Measurements from ENCODE around the gene JAKMIP2.
"Not testable (repeated sequence)": the region's sequence is repeated elsewhere in the genome, so short reads cannot be mapped to it uniquely, and the experiment has no call there.

Gene JAKMIP2

GRCh38 chr5:147782110-147783028, at the start of gene JAKMIP2:
Gene JAKMIP2 (minus strand): TSS chr5:147782728. CDS start chr5:147671806, 110,922 bp downstream.
- DNase-seq: peak; percentile 95

- no peak for DNase-seq
Observed at GRCh38 chr5:147831465-147831864, 48.9 kb upstream of the JAKMIP2 start, which contains the start of gene SPINK1. Gene SPINK1 (minus strand): TSS chr5:147831671. CDS start chr5:147831577, 94 bp downstream.

- no peak for DNase-seq
Observed at GRCh38 chr5:147830035-147830434, 47.5 kb upstream of the JAKMIP2 start.

- not testable (repeated sequence) for DNase-seq
Observed at GRCh38 chr5:147827017-147827416, 44.5 kb upstream of the JAKMIP2 start.

GRCh38 chr5:147826361-147826760, 43.8 kb upstream of the JAKMIP2 start:
- DNase-seq: no peak

- DNase-seq: peak; percentile 48
Observed at GRCh38 chr5:147822686-147823491, 40.4 kb upstream of the JAKMIP2 start.

- not testable (repeated sequence) for DNase-seq
Observed at GRCh38 chr5:147822222-147822621, 39.7 kb upstream of the JAKMIP2 start.

- no peak for DNase-seq
Observed at GRCh38 chr5:147821766-147822165, 39.2 kb upstream of the JAKMIP2 start.

GRCh38 chr5:147819261-147819770, 36.8 kb upstream of the JAKMIP2 start:
- DNase-seq: no peak

GRCh38 chr5:147818290-147818689, 35.8 kb upstream of the JAKMIP2 start:
- no peak for DNase-seq

- DNase-seq: no peak
Observed at GRCh38 chr5:147813696-147814095, 31.2 kb upstream of the JAKMIP2 start.

- DNase-seq: no peak
Observed at GRCh38 chr5:147809830-147810666, 27.5 kb upstream of the JAKMIP2 start.

- DNase-seq: no peak
Observed at GRCh38 chr5:147805030-147805454, 22.5 kb upstream of the JAKMIP2 start.

GRCh38 chr5:147804334-147804733, 21.8 kb upstream of the JAKMIP2 start:
- DNase-seq: no peak

- DNase-seq: no peak
Observed at GRCh38 chr5:147803926-147804325, 21.4 kb upstream of the JAKMIP2 start.

GRCh38 chr5:147803161-147803560, 20.6 kb upstream of the JAKMIP2 start:
- not testable (repeated sequence) for DNase-seq

GRCh38 chr5:147801461-147801860, 18.9 kb upstream of the JAKMIP2 start:
- DNase-seq: no peak

GRCh38 chr5:147800491-147800890, 18.0 kb upstream of the JAKMIP2 start:
- DNase-seq: no peak

GRCh38 chr5:147796556-147797308, 14.2 kb upstream of the JAKMIP2 start:
- DNase-seq: no peak

- no peak for DNase-seq
Observed at GRCh38 chr5:147791181-147791580, 8.7 kb upstream of the JAKMIP2 start.

- no peak for DNase-seq
Observed at GRCh38 chr5:147789820-147790219, 7.3 kb upstream of the JAKMIP2 start.

GRCh38 chr5:147788023-147788422, 5.5 kb upstream of the JAKMIP2 start:
- DNase-seq: no peak

Data from right hindlimb (tissue), 1 donor.